ENCODE measurements around the gene COL7A1.

The COL7A1 gene

GRCh38 chr3:48528754-48529153 lies 66.4 kb downstream of the COL7A1 start:
- DNase-seq (ENCODE audit: low read depth), result peak; percentile 23
- H3K4me3 ChIP-seq (ENCODE audit: low read length), result no peak overlapping the region
- TF ChIP-seq, protein P1, sequence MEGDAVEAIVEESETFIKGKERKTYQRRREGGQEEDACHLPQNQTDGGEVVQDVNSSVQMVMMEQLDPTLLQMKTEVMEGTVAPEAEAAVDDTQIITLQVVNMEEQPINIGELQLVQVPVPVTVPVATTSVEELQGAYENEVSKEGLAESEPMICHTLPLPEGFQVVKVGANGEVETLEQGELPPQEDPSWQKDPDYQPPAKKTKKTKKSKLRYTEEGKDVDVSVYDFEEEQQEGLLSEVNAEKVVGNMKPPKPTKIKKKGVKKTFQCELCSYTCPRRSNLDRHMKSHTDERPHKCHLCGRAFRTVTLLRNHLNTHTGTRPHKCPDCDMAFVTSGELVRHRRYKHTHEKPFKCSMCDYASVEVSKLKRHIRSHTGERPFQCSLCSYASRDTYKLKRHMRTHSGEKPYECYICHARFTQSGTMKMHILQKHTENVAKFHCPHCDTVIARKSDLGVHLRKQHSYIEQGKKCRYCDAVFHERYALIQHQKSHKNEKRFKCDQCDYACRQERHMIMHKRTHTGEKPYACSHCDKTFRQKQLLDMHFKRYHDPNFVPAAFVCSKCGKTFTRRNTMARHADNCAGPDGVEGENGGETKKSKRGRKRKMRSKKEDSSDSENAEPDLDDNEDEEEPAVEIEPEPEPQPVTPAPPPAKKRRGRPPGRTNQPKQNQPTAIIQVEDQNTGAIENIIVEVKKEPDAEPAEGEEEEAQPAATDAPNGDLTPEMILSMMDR (conservative IDR thresholded peaks at IDR 0.05; ENCODE audit: low read length), result no peak

GRCh38 chr3:48528048-48528447 lies 67.1 kb downstream of the COL7A1 start:
- DNase-seq (ENCODE audit: low read depth), result no peak
- no peak overlapping the region for H3K4me3 ChIP-seq (ENCODE audit: low read length)
- TF ChIP-seq, protein P1 (conservative IDR thresholded peaks at IDR 0.05; ENCODE audit: low read length), result no peak

GRCh38 chr3:48524970-48525369 lies 70.2 kb downstream of the COL7A1 start:
- no peak for DNase-seq (ENCODE audit: low read depth)
- TF ChIP-seq, protein P1 (conservative IDR thresholded peaks at IDR 0.05; ENCODE audit: low read length), result no peak
- no peak overlapping the region for H3K4me3 ChIP-seq (ENCODE audit: low read length)

- TF ChIP-seq, protein P1 (conservative IDR thresholded peaks at IDR 0.05; ENCODE audit: low read length), result no peak
- no peak for DNase-seq (ENCODE audit: low read depth)
These were observed 73.5 kb downstream of the COL7A1 start for GRCh38 chr3:48521635-48522034.

GRCh38 chr3:48519277-48519643 lies 75.9 kb downstream of the COL7A1 start:
- no peak for DNase-seq (ENCODE audit: low read depth)
- TF ChIP-seq, protein P1 (conservative IDR thresholded peaks at IDR 0.05; ENCODE audit: low read length), result no peak
- no peak overlapping the region for H3K4me3 ChIP-seq (ENCODE audit: low read length)

More at GRCh38 chr3:48521635-48522034, 73.5 kb downstream of the COL7A1 start:
- no peak overlapping the region for H3K4me3 ChIP-seq (ENCODE audit: low read length)

- TF ChIP-seq, protein P1 (conservative IDR thresholded peaks at IDR 0.05; ENCODE audit: low read length), result no peak
- no peak for DNase-seq (ENCODE audit: low read depth)
- no peak overlapping the region for H3K4me3 ChIP-seq (ENCODE audit: low read length)
These were observed 76.4 kb downstream of the COL7A1 start for GRCh38 chr3:48518638-48519276.

DNA sequence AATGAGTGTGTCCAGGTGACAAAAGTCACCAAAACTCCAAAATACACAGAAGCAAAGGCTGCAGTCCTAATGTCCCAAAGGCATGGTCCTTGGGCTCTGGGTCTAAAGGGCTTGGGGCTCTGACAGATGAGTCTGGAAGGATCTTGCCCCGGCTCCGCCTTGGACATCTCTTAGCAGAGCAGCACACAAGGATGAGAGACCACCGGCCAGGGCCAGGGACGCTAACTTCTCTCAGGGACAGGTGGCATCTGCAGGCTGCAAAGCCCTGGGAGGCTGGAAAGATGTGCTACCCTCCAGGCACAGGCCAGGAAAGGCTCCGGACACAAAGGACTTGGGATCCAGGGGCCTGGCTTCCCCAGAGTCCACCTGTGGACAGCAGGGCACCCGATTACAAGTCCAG lies 77.1 kb downstream of the COL7A1 start:
- TF ChIP-seq, protein P1 (conservative IDR thresholded peaks at IDR 0.05; ENCODE audit: low read length), result no peak
- no peak overlapping the region for H3K4me3 ChIP-seq (ENCODE audit: low read length)
- DNase-seq (ENCODE audit: low read depth), result no peak
